Fibroblast of lung (primary cell): Measurements from ENCODE around the gene UGT1A5. TPM values are rescaled to one million over a fixed set of nuclear protein-coding genes. Genes with fewer than 3 reads are reported as not detected.
"Not testable (repeated sequence)": the region's sequence is repeated elsewhere in the genome, so short reads cannot be mapped to it uniquely, and the experiment has no call there.

Experiments used
- DNase-seq, 2 donors: peaks; one replicate each; pipeline versions ENCODE4 v3.0.0 to v3.0.0-alpha.2; 2010; ENCODE audit warnings: low read depth in 2 of 2
- H2AFZ ChIP-seq: 2 replicates; pipeline ENCODE4 v1.5.1; 2012; ENCODE audit warnings: low read length, control low read depth, inconsistent platforms
- H3K27ac ChIP-seq: 2 replicates; pipeline ENCODE4 v1.5.1; 2011; ENCODE audit warnings: low read length, control low read depth; ENCODE audit not compliant: insufficient read depth
- H3K27me3 ChIP-seq: 2 replicates; pipeline ENCODE4 v1.5.1; 2011; ENCODE audit warnings: mild to moderate bottlenecking, low read length; ENCODE audit not compliant: control insufficient read depth, insufficient read depth
- H3K36me3 ChIP-seq: 2 replicates; pipeline ENCODE4 v1.5.1; 2011; ENCODE audit warnings: low read length; ENCODE audit not compliant: control insufficient read depth, insufficient read depth
- H3K4me1 ChIP-seq: 2 replicates; pipeline ENCODE4 v1.5.1; 2011; ENCODE audit warnings: low read length; ENCODE audit not compliant: control insufficient read depth, insufficient read depth; ENCODE audit errors: extremely low read depth
- H3K4me2 ChIP-seq: 2 replicates; pipeline ENCODE4 v1.5.1; 2011; ENCODE audit warnings: low read length, control low read depth; ENCODE audit not compliant: insufficient read depth; ENCODE audit errors: extremely low read depth
- H3K4me3 ChIP-seq, 4 experiments: fragments of 200-600 bp in 1 of 4; sonication (generic) in 1 of 4; replicated peaks in 1 of 4; 2 replicates each; pipeline ENCODE4 v1.5.1; 2011 to 2016; ENCODE audit warnings: low read length in 4 of 4, low read depth in 3 of 4, mild to moderate bottlenecking in 3 of 4, control low read depth in 2 of 4, inconsistent platforms in 1 of 4, mixed read lengths in 1 of 4; ENCODE audit not compliant: insufficient read depth in 1 of 4; ENCODE audit errors: control extremely low read depth in 1 of 4
- H3K79me2 ChIP-seq: 2 replicates; pipeline ENCODE4 v1.5.1; 2012; ENCODE audit warnings: mild to moderate bottlenecking, low read length, inconsistent platforms; ENCODE audit not compliant: control insufficient read depth, insufficient read depth
- H3K9ac ChIP-seq: 2 replicates; pipeline ENCODE4 v1.5.1; 2011; ENCODE audit warnings: mild to moderate bottlenecking, low read length, control low read depth; ENCODE audit not compliant: insufficient read depth
- H3K9me3 ChIP-seq: 2 replicates; pipeline ENCODE4 v1.5.1; 2012; ENCODE audit warnings: low read depth, low read length; ENCODE audit not compliant: control insufficient read depth, insufficient read depth
- H4K20me1 ChIP-seq: 2 replicates; pipeline ENCODE4 v1.5.1; 2011; ENCODE audit warnings: low read length; ENCODE audit not compliant: control insufficient read depth, insufficient read depth; ENCODE audit errors: extremely low read depth
- EZH2 ChIP-seq: IDR thresholded peaks from 2 replicates; pipeline ENCODE4 v1.5.1; 2012; ENCODE audit warnings: low read length, control low read depth, mild to moderate bottlenecking; ENCODE audit errors: missing control alignments
- polyA plus RNA-seq, 2 donors: library from polyadenylated mRNA; depleted of rRNA in 1 of 2; stranded (reverse) in 1 of 2; unstranded in 1 of 2; fragments of >200 nt; gene quantifications; 2 replicates each; pipeline ENCODE4 v1.2.1, GENCODE V29; 2011 to 2012; ENCODE audit warnings: missing spikeins in 1 of 2
- total RNA-seq: library from RNA; depleted of rRNA; stranded (reverse); fragments of >200 nt; gene quantifications from 2 replicates; pipeline ENCODE4 v1.2.1, GENCODE V29; 2014
- TF ChIP-seq, protein P1 (sequence below), 2 donors: IDR thresholded peaks in 1 of 2; conservative IDR thresholded peaks in 1 of 2; 1 replicate in 1 of 2; 2 replicates in 1 of 2; pipeline ENCODE4 v1.5.1; 2011 to 2012; ENCODE audit warnings: low read length in 2 of 2, control low read depth in 1 of 2, inconsistent platforms in 1 of 2, low read depth in 1 of 2, mild to moderate bottlenecking in 1 of 2

UGT1A5 gene
- total and polyA plus RNA-seq, 2 donors (not counting 1 experiment from before 2014, with no cell fraction given), result not detected

- Histone ChIP-seq H3K79me2 (no peaks in the 10 kb centered on the region), H3K27ac (no peak overlapping the region), H3K4me2 (no peak overlapping the region), H3K27me3 (no peaks in the 10 kb centered on the region), H3K9me3 (no peaks in the 10 kb centered on the region), H3K4me1 (no peaks in the 10 kb centered on the region), H4K20me1 (no peaks in the 10 kb centered on the region), H3K9ac (no peak overlapping the region), H3K4me3 (no peak overlapping the region), H3K36me3 (no peaks in the 10 kb centered on the region), H2AFZ (no peak overlapping the region)
- no peak for DNase-seq
- TF ChIP-seq EZH2, result no peak
- TF ChIP-seq, protein P1, sequence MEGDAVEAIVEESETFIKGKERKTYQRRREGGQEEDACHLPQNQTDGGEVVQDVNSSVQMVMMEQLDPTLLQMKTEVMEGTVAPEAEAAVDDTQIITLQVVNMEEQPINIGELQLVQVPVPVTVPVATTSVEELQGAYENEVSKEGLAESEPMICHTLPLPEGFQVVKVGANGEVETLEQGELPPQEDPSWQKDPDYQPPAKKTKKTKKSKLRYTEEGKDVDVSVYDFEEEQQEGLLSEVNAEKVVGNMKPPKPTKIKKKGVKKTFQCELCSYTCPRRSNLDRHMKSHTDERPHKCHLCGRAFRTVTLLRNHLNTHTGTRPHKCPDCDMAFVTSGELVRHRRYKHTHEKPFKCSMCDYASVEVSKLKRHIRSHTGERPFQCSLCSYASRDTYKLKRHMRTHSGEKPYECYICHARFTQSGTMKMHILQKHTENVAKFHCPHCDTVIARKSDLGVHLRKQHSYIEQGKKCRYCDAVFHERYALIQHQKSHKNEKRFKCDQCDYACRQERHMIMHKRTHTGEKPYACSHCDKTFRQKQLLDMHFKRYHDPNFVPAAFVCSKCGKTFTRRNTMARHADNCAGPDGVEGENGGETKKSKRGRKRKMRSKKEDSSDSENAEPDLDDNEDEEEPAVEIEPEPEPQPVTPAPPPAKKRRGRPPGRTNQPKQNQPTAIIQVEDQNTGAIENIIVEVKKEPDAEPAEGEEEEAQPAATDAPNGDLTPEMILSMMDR (conservative IDR thresholded peaks at IDR 0.05 in 1 of 2, IDR thresholded peaks at IDR 0.05 in 1 of 2; ENCODE audit: low read depth in 1 of 2, low read length in 2 of 2), result no peak
These were observed 14.0 kb upstream of the UGT1A5 start for GRCh38 chr2:233698740-233699139.

DNA sequence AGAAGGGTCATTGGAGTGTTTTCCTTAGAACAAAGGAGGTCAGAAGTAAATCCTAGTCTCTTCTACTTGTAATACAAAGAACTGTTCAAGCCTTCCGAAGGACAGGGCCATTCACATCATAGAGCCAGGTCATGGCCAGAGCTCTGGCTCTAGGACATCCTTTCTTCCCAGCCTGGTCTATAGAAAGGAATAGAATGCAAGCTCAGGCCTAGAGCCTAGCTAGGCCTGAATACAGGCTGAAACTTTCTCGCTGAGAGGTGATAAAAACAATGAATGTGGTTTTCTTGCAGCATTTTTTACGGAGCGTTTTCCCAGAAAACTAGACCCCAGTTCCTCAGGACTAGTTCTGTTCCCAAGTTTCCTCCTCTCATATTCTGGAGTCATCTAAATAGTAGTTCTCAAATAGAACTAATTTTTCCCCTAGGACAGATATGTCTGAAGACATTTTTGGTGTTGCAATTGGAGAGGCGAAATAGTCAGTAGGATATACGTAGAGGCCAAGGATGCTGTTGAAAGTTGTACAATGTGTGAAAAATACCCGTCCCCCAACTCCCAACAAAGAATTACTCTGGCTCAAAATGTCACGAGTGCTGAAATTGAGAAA, 13.2 kb upstream of the UGT1A5 start:
- no peak overlapping the region for H3K4me2 ChIP-seq
- H3K79me2 ChIP-seq, result no peaks in the 10 kb centered on the region
- H2AFZ ChIP-seq, result no peak overlapping the region
- H3K4me1 ChIP-seq, result no peaks in the 10 kb centered on the region
- H3K36me3 ChIP-seq, result no peaks in the 10 kb centered on the region
- no peaks in the 10 kb centered on the region for H3K27me3 ChIP-seq
- H3K27ac ChIP-seq, result no peak overlapping the region
- no peaks in the 10 kb centered on the region for H3K9me3 ChIP-seq
- no peak overlapping the region for H3K4me3 ChIP-seq
- no peak overlapping the region for H3K9ac ChIP-seq
- no peaks in the 10 kb centered on the region for H4K20me1 ChIP-seq
- TF ChIP-seq EZH2, result no peak
- TF ChIP-seq, protein P1 (conservative IDR thresholded peaks at IDR 0.05 in 1 of 2, IDR thresholded peaks at IDR 0.05 in 1 of 2; ENCODE audit: low read depth in 1 of 2, low read length in 2 of 2), result no peak
- DNase-seq, result peak in 1 of 2 donors; percentile 3

- no peaks in the 10 kb centered on the region for H3K4me1 ChIP-seq
- no peak overlapping the region for H3K4me3 ChIP-seq
- no peaks in the 10 kb centered on the region for H3K9me3 ChIP-seq
- H3K9ac ChIP-seq, result no peak overlapping the region
- no peaks in the 10 kb centered on the region for H3K79me2 ChIP-seq
- peak; percentile 34 to 88 for DNase-seq
- no peak overlapping the region for H3K4me2 ChIP-seq
- no peak overlapping the region for H2AFZ ChIP-seq
- H4K20me1 ChIP-seq, result no peaks in the 10 kb centered on the region
- no peak overlapping the region for H3K27ac ChIP-seq
- TF ChIP-seq EZH2, result no peak
- TF ChIP-seq, protein P1 (conservative IDR thresholded peaks at IDR 0.05 in 1 of 2, IDR thresholded peaks at IDR 0.05 in 1 of 2; ENCODE audit: low read depth in 1 of 2, low read length in 2 of 2), result no peak
- no peaks in the 10 kb centered on the region for H3K36me3 ChIP-seq
- no peaks in the 10 kb centered on the region for H3K27me3 ChIP-seq
These were observed 12.6 kb upstream of the UGT1A5 start for GRCh38 chr2:233700028-233700635.

DNA sequence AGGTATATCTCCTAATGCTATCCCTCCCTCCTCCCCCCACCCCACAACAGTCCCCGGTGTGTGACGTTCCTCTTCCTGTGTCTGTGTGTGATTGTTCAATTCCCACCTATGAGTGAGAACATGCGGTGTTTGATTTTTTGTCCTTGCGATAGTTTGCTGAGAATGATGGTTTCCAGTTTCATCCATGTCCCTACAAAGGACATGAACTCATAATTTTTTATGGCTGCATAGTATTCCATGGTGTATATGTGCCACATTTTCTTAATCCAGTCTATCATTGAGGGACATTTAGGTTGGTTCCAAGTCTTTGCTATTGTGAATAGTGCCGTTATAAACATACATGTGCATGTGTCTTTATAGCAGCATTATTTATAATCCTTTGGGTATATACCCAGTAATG, 11.9 kb upstream of the UGT1A5 start:
- not testable (repeated sequence) for H3K4me3 ChIP-seq, H3K9me3 ChIP-seq, DNase-seq, H3K36me3 ChIP-seq, H2AFZ ChIP-seq, H4K20me1 ChIP-seq, H3K4me1 ChIP-seq, H3K4me2 ChIP-seq, H3K27ac ChIP-seq, H3K9ac ChIP-seq, H3K27me3 ChIP-seq, H3K79me2 ChIP-seq
